OCI-LY7 (cell line): ENCODE data around the gene ZNF565.

Experiments used
- CTCF ChIP-seq: fragments of 200-600 bp; sonication (generic); conservative IDR thresholded peaks from 2 replicates; pipeline ENCODE4 v1.5.1; 2014; ENCODE audit warnings: mild to moderate bottlenecking, antibody characterized with exemption, low read length, moderate library complexity, mixed read lengths
- EZH2phosphoT487 ChIP-seq: fragments of 200-600 bp; sonication (generic); IDR thresholded peaks from 2 replicates; pipeline ENCODE4 v1.6.1; 2018; ENCODE audit warnings: low read depth, borderline replicate concordance, mild to moderate bottlenecking, mixed run types, antibody characterized with exemption, low read length, moderate library complexity, mixed read lengths

DNA sequence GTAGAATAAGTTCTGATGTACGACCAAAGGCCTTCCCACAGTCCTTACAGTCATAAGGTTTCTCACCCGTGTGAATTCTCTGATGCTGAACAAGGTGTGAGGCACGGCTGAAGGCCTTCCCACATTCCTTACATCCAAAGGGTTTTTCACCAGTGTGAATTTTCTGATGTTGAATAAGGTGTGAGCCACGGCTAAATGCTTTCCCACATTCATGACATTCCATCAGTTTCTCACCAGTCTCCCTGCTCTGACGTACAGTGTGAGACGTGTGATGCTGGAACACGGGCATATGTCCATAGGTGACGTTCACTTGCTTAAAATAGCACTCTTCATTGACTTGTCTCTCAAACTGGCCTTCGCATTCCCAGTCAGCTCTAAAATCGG, 31.2 kb downstream of the ZNF565 start:
- no peak for TF ChIP-seq CTCF
- TF ChIP-seq EZH2phosphoT487 = no peak
